HFF-Myc (cell line): ENCODE results near the gene CLIP4.

Experiments used
- DNase-seq: peaks from one replicate; pipeline ENCODE4 v3.0.0-alpha.2; 2011; ENCODE audit warnings: low read depth; ENCODE audit errors: extremely low read depth
- H3K4me3 ChIP-seq: replicated peaks from 2 replicates; pipeline ENCODE4 v1.5.1; 2011; ENCODE audit warnings: low read depth, mild to moderate bottlenecking, control low read depth, low read length
- TF ChIP-seq, protein P1 (sequence below): IDR thresholded peaks from 2 replicates; pipeline ENCODE4 v1.5.1; 2012; ENCODE audit warnings: mild to moderate bottlenecking, low read depth, low read length, control low read depth; ENCODE audit errors: missing control alignments

The CLIP4 gene

DNA sequence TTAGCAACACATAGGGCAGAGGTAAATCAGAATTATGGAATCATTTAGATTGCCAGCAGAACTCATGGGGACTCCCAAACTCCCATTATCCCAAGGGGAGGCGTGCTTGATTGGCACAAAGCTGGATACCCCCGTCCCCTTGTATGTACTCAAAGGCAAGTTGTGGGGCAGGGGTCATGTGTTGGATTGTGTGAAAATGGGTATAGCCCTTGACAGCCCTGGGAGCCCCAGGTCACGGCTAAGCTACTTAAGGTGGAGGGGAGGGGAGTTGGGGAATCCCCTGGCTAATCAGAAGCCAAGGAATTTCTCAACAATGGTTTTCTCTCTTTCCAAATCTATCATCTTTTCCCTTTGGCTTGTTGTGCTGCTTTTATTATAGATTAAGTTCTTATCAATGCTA is 32.7 kb downstream of the CLIP4 start:
- TF ChIP-seq, protein P1, sequence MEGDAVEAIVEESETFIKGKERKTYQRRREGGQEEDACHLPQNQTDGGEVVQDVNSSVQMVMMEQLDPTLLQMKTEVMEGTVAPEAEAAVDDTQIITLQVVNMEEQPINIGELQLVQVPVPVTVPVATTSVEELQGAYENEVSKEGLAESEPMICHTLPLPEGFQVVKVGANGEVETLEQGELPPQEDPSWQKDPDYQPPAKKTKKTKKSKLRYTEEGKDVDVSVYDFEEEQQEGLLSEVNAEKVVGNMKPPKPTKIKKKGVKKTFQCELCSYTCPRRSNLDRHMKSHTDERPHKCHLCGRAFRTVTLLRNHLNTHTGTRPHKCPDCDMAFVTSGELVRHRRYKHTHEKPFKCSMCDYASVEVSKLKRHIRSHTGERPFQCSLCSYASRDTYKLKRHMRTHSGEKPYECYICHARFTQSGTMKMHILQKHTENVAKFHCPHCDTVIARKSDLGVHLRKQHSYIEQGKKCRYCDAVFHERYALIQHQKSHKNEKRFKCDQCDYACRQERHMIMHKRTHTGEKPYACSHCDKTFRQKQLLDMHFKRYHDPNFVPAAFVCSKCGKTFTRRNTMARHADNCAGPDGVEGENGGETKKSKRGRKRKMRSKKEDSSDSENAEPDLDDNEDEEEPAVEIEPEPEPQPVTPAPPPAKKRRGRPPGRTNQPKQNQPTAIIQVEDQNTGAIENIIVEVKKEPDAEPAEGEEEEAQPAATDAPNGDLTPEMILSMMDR, result no peak
- no peak overlapping the region for H3K4me3 ChIP-seq
- no peak for DNase-seq

DNA sequence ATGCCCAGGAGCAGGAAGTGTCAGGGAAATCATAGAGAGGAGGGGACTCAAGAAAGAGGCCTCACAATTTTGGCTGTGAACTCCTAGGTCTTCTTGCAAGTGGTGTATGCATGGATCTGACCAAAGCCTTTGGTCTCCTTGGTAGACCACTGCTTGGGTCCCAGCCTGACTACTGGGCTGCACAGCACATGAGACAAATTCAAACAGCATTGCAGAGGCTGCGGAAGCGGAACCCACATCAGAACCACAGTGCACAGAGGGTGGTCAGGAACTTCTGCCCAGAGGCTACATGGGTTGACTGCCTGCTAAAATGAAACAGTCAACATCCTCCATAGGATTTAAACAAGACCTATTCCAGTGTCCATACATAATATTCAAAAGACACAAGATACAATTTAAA is 39.4 kb downstream of the CLIP4 start:
- DNase-seq, result no peak
- no peak overlapping the region for H3K4me3 ChIP-seq
- TF ChIP-seq, protein P1, result no peak

DNA sequence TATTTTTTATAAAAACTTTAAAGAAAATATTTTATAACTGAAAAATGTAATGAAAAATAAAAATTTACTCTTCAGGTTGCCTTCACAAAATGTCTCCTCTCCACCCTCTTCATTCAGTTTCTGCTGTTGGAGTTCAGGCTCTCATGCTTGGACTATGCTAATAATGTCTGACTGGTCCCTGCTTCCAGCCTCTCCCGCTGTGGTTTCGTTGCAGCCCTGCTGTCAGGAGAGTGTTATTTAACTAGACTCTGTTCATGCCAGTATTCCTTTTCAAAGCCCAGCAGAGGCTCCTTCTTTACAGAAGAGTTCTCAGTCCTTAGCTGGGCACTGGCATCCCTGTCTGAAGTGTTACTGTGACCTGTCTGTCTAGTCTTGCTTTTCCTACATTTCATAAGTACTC is 40.4 kb downstream of the CLIP4 start:
- no peak overlapping the region for H3K4me3 ChIP-seq
- TF ChIP-seq, protein P1, result no peak
- DNase-seq, result no peak

DNA sequence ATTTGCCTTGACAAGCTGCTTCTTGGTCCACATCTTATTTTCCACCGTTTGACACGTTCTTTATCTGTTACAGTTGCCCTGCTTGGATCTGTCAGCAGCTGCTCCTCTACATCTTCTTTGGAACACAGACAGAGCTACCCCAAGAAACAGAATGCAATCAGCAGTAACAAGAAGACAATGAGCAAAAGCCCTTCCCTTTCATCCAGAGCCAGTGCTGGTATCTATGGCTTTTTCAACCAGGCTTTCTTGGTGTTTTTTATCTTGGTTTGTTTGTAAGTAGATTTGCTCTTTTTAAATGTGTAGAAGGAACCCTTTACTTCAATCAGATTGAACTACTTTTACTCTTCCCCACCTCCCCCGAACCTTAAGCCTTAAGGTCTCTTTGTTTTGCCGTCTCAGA is 41.9 kb downstream of the CLIP4 start:
- DNase-seq, result no peak
- H3K4me3 ChIP-seq, result no peak overlapping the region
- TF ChIP-seq, protein P1, result no peak

DNA sequence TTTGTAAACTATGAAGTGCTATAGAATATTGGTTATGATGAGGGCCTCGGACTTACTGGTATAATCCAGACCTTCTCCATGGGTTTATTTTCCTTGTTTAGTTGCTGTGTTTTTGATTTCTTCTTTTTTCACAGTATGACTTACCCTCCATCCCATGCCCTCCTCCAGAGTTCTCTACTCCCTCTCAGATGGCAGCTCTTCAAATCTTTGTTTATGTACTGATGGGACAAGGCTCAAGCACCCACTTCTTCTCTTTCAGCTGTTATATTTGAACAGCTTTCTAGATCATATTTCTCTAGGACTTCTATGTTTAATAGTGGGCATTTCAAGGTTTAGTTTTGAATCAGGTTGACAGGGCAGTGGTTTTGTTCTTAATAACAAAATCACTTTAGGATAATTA is 43.9 kb downstream of the CLIP4 start:
- H3K4me3 ChIP-seq, result no peak overlapping the region
- DNase-seq, result no peak
- TF ChIP-seq, protein P1, result no peak

DNA sequence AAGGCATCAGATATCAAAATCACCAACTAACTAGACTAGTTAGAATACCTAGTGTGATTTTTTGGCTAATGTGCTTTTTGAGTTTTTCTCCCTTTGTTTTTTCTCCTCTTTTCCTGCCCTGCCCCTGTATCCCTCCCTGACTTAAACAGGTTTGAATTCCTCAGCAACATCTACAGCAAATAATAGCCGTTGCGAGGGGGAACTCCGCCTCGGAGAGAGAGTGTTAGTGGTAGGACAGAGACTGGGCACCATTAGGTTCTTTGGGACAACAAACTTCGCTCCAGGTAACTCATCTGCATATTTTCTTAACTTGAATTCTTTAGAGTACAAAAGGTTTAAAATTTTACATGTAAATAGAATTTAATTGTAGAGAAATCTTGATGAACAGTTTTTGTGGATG is 45.0 kb downstream of the CLIP4 start:
- DNase-seq, result no peak
- TF ChIP-seq, protein P1, result no peak
- no peak overlapping the region for H3K4me3 ChIP-seq

DNA sequence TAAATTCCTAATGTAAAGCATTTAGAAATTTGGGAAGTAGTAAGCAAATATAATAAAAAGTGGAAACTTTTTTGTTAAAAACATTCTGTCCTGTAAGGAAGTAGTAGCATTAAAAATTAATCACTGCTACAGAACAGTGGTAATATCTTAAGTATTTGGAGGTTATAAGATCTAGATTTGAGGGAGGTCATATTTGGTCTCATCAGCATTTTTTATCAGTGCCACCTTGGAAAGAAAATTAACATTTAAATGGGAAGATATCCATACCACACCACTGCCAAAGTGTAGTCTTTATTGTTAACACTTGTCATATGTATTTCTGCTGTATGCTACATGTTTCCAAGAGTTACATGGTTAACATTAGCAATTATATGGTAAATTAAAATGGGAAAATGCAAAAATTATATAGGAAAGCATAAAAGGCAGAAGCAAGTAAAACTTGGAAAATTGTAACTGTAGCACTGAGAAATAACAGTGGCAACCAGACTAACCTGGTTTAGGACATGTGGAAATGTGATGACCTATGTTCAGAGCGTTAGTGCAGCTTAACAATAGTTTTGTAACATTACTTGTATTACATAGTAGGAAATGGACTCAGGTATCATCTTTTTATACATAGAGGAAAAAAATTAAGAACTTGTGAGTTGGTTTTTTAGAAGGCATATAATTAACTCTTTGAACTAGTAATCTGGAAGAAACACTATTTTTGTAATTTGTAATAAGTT is 47.2 kb downstream of the CLIP4 start:
- no peak overlapping the region for H3K4me3 ChIP-seq
- DNase-seq, result no peak
- TF ChIP-seq, protein P1, result no peak
